HUES6 (cell line): ENCODE data around the gene C17orf67.
"Not testable (repeated sequence)": the region's sequence is repeated elsewhere in the genome, so short reads cannot be mapped to it uniquely, and the experiment has no call there.

ENCODE experiments used
- H3K27ac ChIP-seq: 2 replicates; pipeline ENCODE4 v1.7.0; 2013; ENCODE audit warnings: low read depth, mild to moderate bottlenecking, low read length, inconsistent platforms
- H3K27me3 ChIP-seq: 2 replicates; pipeline ENCODE4 v1.6.1; 2013; ENCODE audit warnings: low read length; ENCODE audit not compliant: control insufficient read depth, insufficient read depth
- H3K36me3 ChIP-seq: 2 replicates; pipeline ENCODE4 v1.6.1; 2013; ENCODE audit warnings: low read length; ENCODE audit not compliant: control insufficient read depth, insufficient read depth
- H3K4me1 ChIP-seq: 2 replicates; pipeline ENCODE4 v1.6.1; 2013; ENCODE audit warnings: low read length; ENCODE audit not compliant: control insufficient read depth, insufficient read depth
- H3K4me3 ChIP-seq: 2 replicates; pipeline ENCODE4 v1.5.1; 2013; ENCODE audit warnings: low read depth, low read length
- H3K9ac ChIP-seq: one replicate; pipeline ENCODE4 v1.6.1; 2013; ENCODE audit warnings: mild to moderate bottlenecking, low read length
- H3K9me3 ChIP-seq: 2 replicates; pipeline ENCODE4 v1.6.1; 2013; ENCODE audit warnings: low read depth, low read length; ENCODE audit not compliant: control insufficient read depth, insufficient read depth

C17orf67 gene

DNA sequence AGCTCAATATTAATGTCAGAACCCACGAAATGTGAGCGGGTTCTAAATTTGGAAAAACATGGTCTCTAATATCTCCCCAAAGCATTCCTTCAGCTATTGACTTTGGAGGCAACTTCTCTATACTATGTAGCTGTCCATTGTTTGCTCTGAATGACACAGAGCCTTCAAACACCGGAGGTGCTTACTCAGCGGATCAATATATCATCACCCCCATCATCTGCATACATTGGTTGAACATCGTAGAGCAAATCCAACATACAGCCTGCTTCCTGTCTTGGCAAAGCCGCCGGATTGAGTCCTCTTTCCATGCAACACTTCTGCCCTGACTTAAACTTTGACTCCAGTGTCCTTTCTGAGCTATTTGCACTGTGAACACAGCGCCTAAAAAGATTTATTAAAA, 61.3 kb downstream of the C17orf67 start:
- Histone ChIP-seq H3K9ac (no peak overlapping the region), H3K9me3 (no peaks in the 10 kb centered on the region), H3K36me3 (no peaks in the 10 kb centered on the region), H3K27ac (no peak overlapping the region), H3K27me3 (peaks cover 8% of the 10 kb centered on the region; the same call in 1 of the 2 replicates), H3K4me3 (no peak overlapping the region), H3K4me1 (no peaks in the 10 kb centered on the region)

DNA sequence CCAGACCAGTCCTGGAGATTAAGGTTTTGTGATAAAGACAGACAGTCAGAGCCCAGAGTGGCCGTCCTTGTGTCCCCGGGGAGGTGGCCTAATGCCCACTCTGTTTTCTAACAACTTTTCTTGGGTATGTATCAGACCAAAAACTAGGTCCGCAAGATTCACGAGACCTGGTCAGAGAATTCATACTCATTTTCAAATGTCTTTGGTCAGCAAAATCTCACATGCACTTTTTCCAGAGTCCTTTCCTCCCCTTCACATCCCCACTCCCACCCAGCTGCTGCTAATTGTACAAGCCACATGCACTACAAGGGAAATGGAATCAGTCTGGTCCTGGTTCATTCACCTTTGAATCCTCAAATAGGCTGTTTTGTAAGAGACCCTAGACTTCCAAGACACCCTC, 61.7 kb downstream of the C17orf67 start:
- Histone ChIP-seq H3K9ac (no peak overlapping the region), H3K4me1 (no peaks in the 10 kb centered on the region), H3K9me3 (no peaks in the 10 kb centered on the region), H3K27ac (no peak overlapping the region), H3K36me3 (no peaks in the 10 kb centered on the region), H3K27me3 (peaks cover 6% of the 10 kb centered on the region; the same call in 1 of the 2 replicates), H3K4me3 (no peak overlapping the region)

GRCh38 chr17:56771563-56771962, 62.2 kb downstream of the C17orf67 start:
- peaks cover 6% of the 10 kb centered on the region; the same call in 1 of the 2 replicates for H3K27me3 ChIP-seq
- H3K27ac ChIP-seq = no peak overlapping the region
- no peaks in the 10 kb centered on the region for H3K9me3 ChIP-seq
- no peaks in the 10 kb centered on the region for H3K4me1 ChIP-seq
- H3K9ac ChIP-seq = no peak overlapping the region
- H3K4me3 ChIP-seq = no peak overlapping the region
- no peaks in the 10 kb centered on the region for H3K36me3 ChIP-seq

DNA sequence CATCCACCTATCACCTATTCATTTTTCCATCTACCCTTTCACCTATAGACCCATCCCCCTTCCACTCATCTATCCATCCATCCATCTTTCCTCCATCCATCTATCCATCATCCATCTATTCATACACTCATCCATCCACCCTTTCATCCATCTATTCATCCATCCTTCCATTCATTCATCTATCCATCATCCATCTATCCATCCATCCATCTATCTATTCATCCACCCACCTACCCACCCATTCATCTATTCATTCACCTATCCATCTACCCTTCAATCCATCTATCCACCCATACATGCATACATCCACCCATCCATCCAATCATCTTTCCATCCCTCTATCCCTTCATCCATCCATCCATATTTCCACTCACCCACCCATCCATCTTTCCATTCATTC, 63.3 kb downstream of the C17orf67 start:
- Histone ChIP-seq H3K9ac (no peak overlapping the region), H3K4me1 (no peaks in the 10 kb centered on the region), H3K27me3 (peaks cover 6% of the 10 kb centered on the region; the same call in 1 of the 2 replicates), H3K27ac (no peak overlapping the region), H3K9me3 (no peaks in the 10 kb centered on the region), H3K36me3 (no peaks in the 10 kb centered on the region), H3K4me3 (no peak overlapping the region)

DNA sequence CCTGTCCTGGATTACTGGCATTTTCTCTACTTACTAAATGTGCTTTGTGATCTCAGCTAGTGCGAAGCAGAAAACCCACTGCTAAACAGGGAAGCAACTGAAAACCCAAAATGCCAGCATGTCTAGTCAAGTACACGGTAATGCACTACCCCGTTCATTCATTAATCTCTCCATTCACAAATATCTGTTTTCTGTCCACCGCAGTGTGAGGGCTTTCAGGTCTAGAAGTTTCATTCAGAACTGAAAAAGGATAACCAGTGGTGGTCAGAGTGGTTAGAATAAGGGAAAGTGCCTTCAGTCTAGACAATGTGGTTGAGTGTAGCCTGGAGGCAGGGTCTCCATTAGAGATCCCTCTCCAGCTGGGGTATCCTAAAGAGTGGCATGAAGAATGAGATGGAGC, 68.3 kb downstream of the C17orf67 start:
- Histone ChIP-seq H3K27ac (no peak overlapping the region), H3K4me1 (no peaks in the 10 kb centered on the region), H3K36me3 (no peaks in the 10 kb centered on the region), H3K4me3 (no peak overlapping the region), H3K9ac (no peak overlapping the region), H3K27me3 (no peaks in the 10 kb centered on the region), H3K9me3 (peaks cover 5% of the 10 kb centered on the region; the same call in 1 of the 2 replicates)

- no peaks in the 10 kb centered on the region for H3K27me3 ChIP-seq
- no peak overlapping the region for H3K27ac ChIP-seq
- H3K9me3 ChIP-seq = peaks cover 5% of the 10 kb centered on the region; the same call in 1 of the 2 replicates
- no peak overlapping the region for H3K4me3 ChIP-seq
- no peaks in the 10 kb centered on the region for H3K4me1 ChIP-seq
- no peaks in the 10 kb centered on the region for H3K36me3 ChIP-seq
- no peak overlapping the region for H3K9ac ChIP-seq
These were observed 70.7 kb downstream of the C17orf67 start for GRCh38 chr17:56762988-56763387.

DNA sequence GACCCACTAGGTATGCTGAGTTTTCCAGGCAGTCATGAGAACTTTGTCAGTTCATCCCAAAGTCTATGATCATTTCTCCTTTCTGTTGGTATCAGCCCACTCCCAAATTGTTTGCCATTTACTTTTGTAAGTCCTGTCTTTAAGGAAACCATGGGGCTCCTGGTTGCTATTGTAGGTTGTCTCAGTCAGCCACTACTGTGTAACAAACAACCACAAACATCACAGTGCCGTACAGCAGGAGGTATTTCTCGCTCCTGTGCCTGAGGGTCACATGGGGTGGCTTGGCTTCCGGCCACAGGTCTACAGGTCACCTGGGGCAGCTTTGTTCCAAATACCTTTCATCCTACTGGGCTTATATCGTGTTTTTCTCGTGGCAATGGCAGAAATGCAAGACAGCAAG, 71.6 kb downstream of the C17orf67 start:
- Histone ChIP-seq H3K9me3 (peaks cover 5% of the 10 kb centered on the region; the same call in 1 of the 2 replicates), H3K4me3 (no peak overlapping the region), H3K36me3 (no peaks in the 10 kb centered on the region), H3K27me3 (no peaks in the 10 kb centered on the region), H3K9ac (no peak overlapping the region), H3K27ac (no peak overlapping the region), H3K4me1 (no peaks in the 10 kb centered on the region)

DNA sequence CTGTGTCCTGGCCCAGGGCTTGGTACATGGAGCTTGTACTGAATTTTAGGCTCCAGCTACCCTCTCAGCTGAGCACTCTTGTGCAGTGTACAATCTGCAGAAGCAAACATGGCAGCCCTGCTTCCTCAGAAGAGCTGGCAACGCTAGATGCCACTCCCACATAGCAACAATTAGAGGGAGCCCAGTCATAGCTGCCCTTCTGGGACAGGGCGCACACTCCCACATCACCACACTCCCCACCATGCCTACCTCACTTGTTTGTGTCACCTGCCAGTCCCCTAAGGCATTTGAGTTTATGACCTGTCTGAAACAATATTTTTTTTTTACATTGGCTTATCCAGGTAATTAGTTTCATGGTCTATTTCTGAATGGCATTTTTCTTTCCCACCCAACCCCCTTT, 72.3 kb downstream of the C17orf67 start:
- no peaks in the 10 kb centered on the region for H3K27me3 ChIP-seq
- no peak overlapping the region for H3K4me3 ChIP-seq

GRCh38 chr17:56757611-56758010, 76.1 kb downstream of the C17orf67 start:
- H3K36me3 ChIP-seq, H3K4me3 ChIP-seq, H3K27ac ChIP-seq, H3K4me1 ChIP-seq, H3K9me3 ChIP-seq, H3K27me3 ChIP-seq, H3K9ac ChIP-seq: not testable (repeated sequence)

More for the DNA sequence above, 72.3 kb downstream of the C17orf67 start:
- H3K9me3 ChIP-seq = peaks cover 5% of the 10 kb centered on the region; the same call in 1 of the 2 replicates
- H3K27ac ChIP-seq = no peak overlapping the region
- H3K4me1 ChIP-seq = no peaks in the 10 kb centered on the region
- H3K9ac ChIP-seq = no peak overlapping the region
- H3K36me3 ChIP-seq = no peaks in the 10 kb centered on the region

GRCh38 chr17:56756536-56756935, 77.2 kb downstream of the C17orf67 start:
- H3K9ac ChIP-seq = no peak overlapping the region
- no peak overlapping the region for H3K4me3 ChIP-seq
- H3K36me3 ChIP-seq = no peaks in the 10 kb centered on the region
- H3K4me1 ChIP-seq = peaks cover 9% of the 10 kb centered on the region
- no peaks in the 10 kb centered on the region for H3K27me3 ChIP-seq
- H3K27ac ChIP-seq = no peak overlapping the region
- H3K9me3 ChIP-seq = no peaks in the 10 kb centered on the region

- Histone ChIP-seq H3K4me1 (peaks cover 17% of the 10 kb centered on the region), H3K9me3 (no peaks in the 10 kb centered on the region), H3K36me3 (no peaks in the 10 kb centered on the region), H3K27me3 (no peaks in the 10 kb centered on the region), H3K27ac (no peak overlapping the region), H3K9ac (no peak overlapping the region), H3K4me3 (no peak overlapping the region)
These were observed 78.4 kb downstream of the C17orf67 start for GRCh38 chr17:56755310-56755709.
